Daoy (cell line): ENCODE measurements around the gene HIPK3. TPM values are rescaled to one million over a fixed set of nuclear protein-coding genes. Genes with fewer than 3 reads are reported as not detected.

ENCODE experiments used
- DNase-seq: peaks from one replicate; pipeline ENCODE4 v3.0.0-alpha.2; 2015; ENCODE audit warnings: low read depth
- total RNA-seq: library from RNA; depleted of rRNA; stranded (reverse); fragments of >200 nt; shearing (Covaris generic); gene quantifications from 2 replicates; pipeline ENCODE4 v1.2.3, GENCODE V29; 2014; rRNA removed

Gene HIPK3
- total RNA-seq, 1 experiment from 2014 or later, result 39.0 TPM

- no peak for DNase-seq
These were observed 134.0 kb downstream of the HIPK3 start for GRCh38 chr11:33390944-33391892.

- DNase-seq, result no peak
These were observed 134.7 kb downstream of the HIPK3 start for GRCh38 chr11:33391893-33392251.

GRCh38 chr11:33394431-33395109 is 137.4 kb downstream of the HIPK3 start:
- DNase-seq, result no peak

- DNase-seq, result no peak
These were observed 139.2 kb downstream of the HIPK3 start for GRCh38 chr11:33396361-33396760.

GRCh38 chr11:33399421-33399820 is 142.2 kb downstream of the HIPK3 start:
- DNase-seq, result no peak

- DNase-seq, result no peak
These were observed 144.9 kb downstream of the HIPK3 start for GRCh38 chr11:33402066-33402465.

- DNase-seq, result no peak
These were observed 146.2 kb downstream of the HIPK3 start for GRCh38 chr11:33403344-33403743.

GRCh38 chr11:33405834-33406602 is 148.8 kb downstream of the HIPK3 start:
- DNase-seq, result no peak

Other genes with a start within 250 kb of the HIPK3 start
- gene DEPDC7, start 241.5 kb upstream of the HIPK3 start, total RNA-seq, result 10.5 and 16.4 TPM in 2 replicates
- gene TCP11L1, start 217.8 kb upstream of the HIPK3 start, total RNA-seq, result 17.3 and 19.7 TPM in 2 replicates
- gene CSTF3, start 95.9 kb upstream of the HIPK3 start, total RNA-seq, result 31.4 and 35.4 TPM in 2 replicates
- gene KIAA1549L, start 118.7 kb downstream of the HIPK3 start, total RNA-seq, result 6.9 and 8.9 TPM in 2 replicates